ENCODE data around the gene IGFLR1.
"Not testable (repeated sequence)": the region's sequence is repeated elsewhere in the genome, so short reads cannot be mapped to it uniquely, and the experiment has no call there.

IGFLR1 gene

GRCh38 chr19:35777961-35778360 is 35.7 kb upstream of the IGFLR1 start:
- no peak for DNase-seq

GRCh38 chr19:35777086-35777841 is 35.0 kb upstream of the IGFLR1 start:
- DNase-seq, result peak in 23 of 51 donors; percentile 5 to 64 (median 30)

GRCh38 chr19:35776102-35776788 is 34.0 kb upstream of the IGFLR1 start:
- DNase-seq, result peak in 5 of 51 donors; percentile 9 to 49 (median 27)

- DNase-seq, result peak; percentile 58 to 99 (median 95)
These were observed 33.2 kb upstream of the IGFLR1 start, which contains the start of gene ARHGAP33 for GRCh38 chr19:35775298-35776101. TSS of gene ARHGAP33 (plus strand) at chr19:35775564. CDS start at chr19:35775659, 95 bp downstream.

GRCh38 chr19:35775046-35775297 is 32.7 kb upstream of the IGFLR1 start:
- no peak for DNase-seq

GRCh38 chr19:35774274-35775045 is 32.2 kb upstream of the IGFLR1 start:
- DNase-seq, result no peak

GRCh38 chr19:35773020-35773806 is 31.0 kb upstream of the IGFLR1 start:
- no peak for DNase-seq

GRCh38 chr19:35772362-35772761 is 30.1 kb upstream of the IGFLR1 start:
- DNase-seq, result not testable (repeated sequence)

- no peak for DNase-seq
These were observed 25.8 kb upstream of the IGFLR1 start for GRCh38 chr19:35768082-35768421.

GRCh38 chr19:35767288-35768081 is 25.2 kb upstream of the IGFLR1 start:
- no peak for DNase-seq

- no peak for DNase-seq
These were observed 24.4 kb upstream of the IGFLR1 start for GRCh38 chr19:35766571-35767104.

- no peak for DNase-seq
These were observed 22.4 kb upstream of the IGFLR1 start for GRCh38 chr19:35764432-35765315.

- DNase-seq, result no peak
These were observed 18.6 kb upstream of the IGFLR1 start for GRCh38 chr19:35760711-35761349.

- DNase-seq, result no peak
These were observed 17.4 kb upstream of the IGFLR1 start for GRCh38 chr19:35759697-35760096.

GRCh38 chr19:35757749-35758608 is 15.7 kb upstream of the IGFLR1 start, which contains the start of gene PROSER3:
TSS of gene PROSER3 (plus strand) at chr19:35758176. CDS start at chr19:35758216, 40 bp downstream.
- peak; percentile 77 to 99 (median 97) for DNase-seq

GRCh38 chr19:35757231-35757748 is 15.0 kb upstream of the IGFLR1 start:
- peak in 23 of 51 donors; percentile 41 to 81 (median 61) for DNase-seq

All from hypothalamus (tissue), 51 donors.